Measurements from ENCODE around the gene IKBKG.
"Not testable (repeated sequence)": the region's sequence is repeated elsewhere in the genome, so short reads cannot be mapped to it uniquely, and the experiment has no call there.

IKBKG gene

GRCh38 chrX:154607976-154608375 lies 60.6 kb downstream of the IKBKG start:
- DNase-seq: not testable (repeated sequence)

DNA sequence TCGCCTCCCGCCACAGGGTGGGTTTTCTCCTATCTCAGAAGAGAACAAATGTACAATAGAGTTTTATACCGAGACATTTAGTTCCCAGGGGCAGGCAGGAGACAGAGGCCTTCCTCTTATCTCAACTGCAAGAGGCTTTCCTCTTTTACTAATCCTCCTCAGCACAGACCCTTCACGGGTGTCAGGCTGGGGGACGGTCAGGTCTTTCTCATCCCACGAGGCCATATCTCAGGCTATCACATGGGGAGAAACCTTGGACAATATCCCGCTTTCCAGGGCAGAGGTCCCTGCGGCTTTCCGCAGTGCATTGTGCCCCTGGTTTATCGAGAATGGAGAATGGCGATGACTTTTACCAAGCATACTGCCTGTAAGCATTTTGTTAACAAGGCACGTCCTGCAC lies 61.4 kb downstream of the IKBKG start:
- DNase-seq: not testable (repeated sequence)

DNA sequence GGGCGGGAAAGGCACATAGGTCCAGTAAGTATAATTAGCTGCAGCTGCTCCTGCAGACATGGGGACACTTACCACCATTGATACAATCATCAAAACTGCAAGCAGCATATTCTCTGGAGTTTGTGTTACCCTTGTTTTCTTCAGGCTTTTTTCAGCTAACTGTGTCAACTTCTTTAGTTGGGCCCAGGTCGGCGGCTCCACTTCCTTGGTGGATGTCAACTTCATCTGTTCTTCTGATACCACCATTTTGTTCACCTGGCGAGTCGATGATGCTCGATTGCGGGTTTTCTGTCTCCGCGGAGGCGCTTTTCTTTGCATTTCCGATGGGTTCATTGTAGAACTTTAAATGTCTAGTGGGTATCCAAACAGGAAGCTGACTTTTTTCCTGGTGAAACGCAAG lies 63.7 kb downstream of the IKBKG start:
- DNase-seq: not testable (repeated sequence)

GRCh38 chrX:154613586-154613985 lies 66.2 kb downstream of the IKBKG start:
- DNase-seq: not testable (repeated sequence)

Measured in NCI-H2029 treated with DMSO at 0.1 percent for 48 hours (cell line).